GM20431 (cell line): ENCODE data around the gene HOXB4.

Experiments
- in situ Hi-C: fragments of 300-500 bp; cut with MseI, MboI; formaldehyde crosslinking; loops from one replicate; pipeline ENCODE4 v1.15.0; 2020; ENCODE audit warnings: low sequenced_read_pairs; ENCODE audit not compliant: unreplicated experiment

The HOXB4 gene

DNA sequence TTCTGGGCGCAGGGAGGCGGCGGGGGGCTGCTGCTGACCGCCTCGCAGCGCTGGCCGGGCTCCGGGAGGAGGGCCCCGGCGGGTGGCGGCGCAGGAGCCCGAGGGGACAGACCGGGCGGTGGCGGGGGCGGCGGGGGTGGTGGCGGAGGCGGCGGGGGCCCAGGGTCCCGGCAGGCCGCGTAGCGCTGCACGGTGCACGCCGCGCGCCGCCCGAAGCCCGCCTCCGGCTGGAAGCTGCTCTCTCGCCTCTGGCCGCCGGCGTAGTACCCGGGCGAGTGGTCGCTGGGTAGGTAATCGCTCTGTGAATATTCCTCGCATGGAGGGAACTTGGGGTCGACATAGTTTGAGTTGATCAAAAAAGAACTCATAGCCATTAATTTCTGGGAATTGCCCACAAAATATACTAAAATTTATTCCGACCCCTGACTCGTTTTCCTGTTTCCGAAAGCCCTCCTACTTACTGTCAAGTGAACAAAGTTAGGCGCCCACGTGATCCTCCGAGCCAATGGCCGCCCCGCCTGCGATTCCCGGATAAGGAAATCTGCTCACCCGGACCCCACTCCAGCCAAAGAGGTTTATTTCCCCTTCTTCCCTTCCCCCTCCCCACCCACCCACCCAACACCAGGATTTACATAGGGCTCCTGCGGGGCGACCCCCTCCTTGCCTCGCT is at the start of gene HOXB4:
HOXB4 (minus strand) TSS at position 405 of the 670 bp plus-strand sequence; CDS start at position 374, 31 bp downstream.
- in situ Hi-C loops, result no loop called here

- in situ Hi-C loops, result no loop called here
Observed at GRCh38 chr17:48627118-48627597, 49.0 kb upstream of the HOXB4 start.

- in situ Hi-C loops, result no loop called here
Observed at GRCh38 chr17:48626245-48627117, 48.3 kb upstream of the HOXB4 start, which contains the start of gene HOXB9. HOXB9 (minus strand) TSS chr17:48626358; CDS start chr17:48626269, 89 bp downstream.

DNA sequence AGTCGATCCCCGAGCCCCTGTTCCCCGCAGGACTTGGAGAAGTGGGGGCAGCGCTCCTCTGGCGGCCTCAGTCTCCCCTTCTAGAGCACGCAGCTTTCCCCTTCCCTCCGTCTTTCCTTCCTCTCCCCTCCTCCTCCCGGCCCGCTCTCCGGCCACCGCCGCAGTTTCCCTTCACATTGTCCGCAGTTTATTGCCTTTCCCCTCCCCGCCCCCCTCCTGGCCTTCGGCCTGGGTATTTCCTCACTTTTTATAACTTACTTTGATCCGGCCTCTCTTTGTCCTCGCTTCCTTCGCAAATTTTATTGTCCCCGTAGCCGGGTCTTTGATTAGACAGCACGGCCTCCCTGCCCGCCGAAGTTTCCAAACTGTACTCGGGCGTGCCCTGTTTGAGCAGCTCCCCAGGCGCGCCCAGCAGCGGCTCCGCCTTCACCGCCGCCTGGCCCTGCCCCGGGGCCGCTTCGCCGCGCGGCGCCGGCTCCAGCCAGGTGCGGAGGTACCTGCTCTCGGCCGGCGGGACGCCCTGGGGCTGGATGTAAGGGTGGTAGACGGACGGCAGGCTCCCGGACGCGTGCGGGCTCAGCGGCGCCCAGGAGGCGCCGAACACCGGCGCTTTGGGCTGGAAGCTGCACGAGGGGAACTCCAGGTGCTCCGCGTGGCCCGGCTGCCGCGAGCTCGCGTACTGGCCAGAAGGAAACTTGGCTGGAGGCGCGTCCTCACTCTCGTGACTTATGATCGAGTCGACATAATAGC is 47.5 kb upstream of the HOXB4 start:
- in situ Hi-C loops, result no loop called here

DNA sequence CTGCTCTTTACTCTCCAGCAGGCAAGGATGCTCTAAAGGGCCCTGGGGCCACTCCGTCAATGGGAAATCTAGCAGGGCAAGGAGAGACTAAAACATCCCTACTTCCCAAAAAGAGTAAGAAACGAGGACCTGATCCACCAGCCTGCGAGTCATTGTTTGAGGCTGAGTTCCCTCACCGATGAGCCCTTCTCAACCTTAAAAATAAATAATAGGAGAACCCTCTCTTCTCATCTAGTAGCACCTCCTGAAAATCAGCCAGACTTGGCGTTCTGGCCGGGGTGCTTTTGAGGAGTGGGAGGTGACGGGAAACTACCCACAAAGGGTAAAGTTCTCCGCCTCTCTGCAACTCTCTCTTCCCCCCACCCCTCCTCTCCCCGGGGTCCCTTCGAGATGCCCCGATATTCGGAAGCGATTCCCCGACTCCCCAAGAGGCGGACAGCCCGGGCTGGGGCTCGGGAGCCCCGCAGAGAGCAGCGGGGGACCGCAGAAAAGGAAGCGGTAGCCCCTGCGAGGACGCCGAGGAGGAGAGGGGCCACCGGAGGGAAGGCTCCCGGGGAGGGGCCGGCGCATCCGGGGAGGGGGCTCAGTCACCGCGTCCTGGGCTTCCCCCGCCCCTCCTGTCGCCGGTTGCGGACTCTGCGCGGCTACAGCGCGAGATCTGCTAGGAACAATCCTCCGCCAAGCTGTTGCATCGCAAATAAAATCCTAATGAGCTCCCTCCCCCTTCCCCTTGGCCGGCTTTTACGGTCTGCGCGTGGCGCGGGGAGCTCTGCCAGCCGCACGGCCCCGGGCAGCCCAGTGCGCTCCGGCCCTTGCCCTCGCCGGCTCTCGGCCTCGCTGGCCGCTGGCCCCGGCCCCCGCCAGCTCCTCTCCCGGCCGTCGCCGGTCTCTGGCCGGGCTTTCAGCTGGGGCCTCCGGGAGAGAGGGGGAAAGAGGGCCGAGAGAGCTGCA is 46.7 kb upstream of the HOXB4 start:
- in situ Hi-C loops, result no loop called here

DNA sequence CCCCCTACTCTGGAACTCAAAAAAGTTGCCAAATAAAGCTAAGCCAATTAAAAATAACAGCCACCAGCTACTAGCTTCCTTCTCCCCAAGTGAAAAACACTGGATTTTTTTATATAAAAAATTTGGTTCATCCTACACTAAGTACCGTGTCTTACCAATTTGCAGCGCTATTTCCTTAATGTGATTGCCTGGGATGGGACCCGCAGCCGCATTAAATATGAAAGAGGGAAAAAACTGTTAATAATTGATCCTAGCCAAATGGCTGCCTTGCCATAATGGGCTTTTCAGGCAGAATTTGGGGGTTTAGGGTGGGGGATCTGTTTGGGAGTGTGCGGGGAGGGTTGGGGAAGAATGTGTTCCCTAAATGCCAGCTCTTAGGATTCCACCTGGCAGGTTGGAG is 46.0 kb upstream of the HOXB4 start:
- in situ Hi-C loops, result no loop called here

DNA sequence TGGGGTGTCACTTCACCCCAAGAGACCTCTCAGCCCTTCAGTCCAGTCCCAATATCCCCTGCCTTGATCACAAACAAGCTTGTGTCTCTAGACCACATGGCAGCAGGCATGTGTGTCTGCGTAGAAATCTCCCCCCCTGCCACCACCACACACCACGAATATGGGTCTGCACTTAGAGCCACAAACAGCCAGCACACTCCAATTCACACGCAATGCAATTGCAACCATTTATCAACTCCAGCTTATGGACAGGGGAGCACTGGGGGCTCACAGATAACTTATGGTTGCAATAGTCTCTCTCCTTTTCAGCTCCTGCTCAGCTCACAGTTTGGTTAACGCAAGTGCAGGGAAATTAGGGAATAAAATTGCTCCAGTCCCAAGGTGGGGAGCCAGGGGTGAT is 45.4 kb upstream of the HOXB4 start:
- in situ Hi-C loops, result no loop called here

GRCh38 chr17:48622857-48623256 is 44.7 kb upstream of the HOXB4 start:
- in situ Hi-C loops, result no loop called here

DNA sequence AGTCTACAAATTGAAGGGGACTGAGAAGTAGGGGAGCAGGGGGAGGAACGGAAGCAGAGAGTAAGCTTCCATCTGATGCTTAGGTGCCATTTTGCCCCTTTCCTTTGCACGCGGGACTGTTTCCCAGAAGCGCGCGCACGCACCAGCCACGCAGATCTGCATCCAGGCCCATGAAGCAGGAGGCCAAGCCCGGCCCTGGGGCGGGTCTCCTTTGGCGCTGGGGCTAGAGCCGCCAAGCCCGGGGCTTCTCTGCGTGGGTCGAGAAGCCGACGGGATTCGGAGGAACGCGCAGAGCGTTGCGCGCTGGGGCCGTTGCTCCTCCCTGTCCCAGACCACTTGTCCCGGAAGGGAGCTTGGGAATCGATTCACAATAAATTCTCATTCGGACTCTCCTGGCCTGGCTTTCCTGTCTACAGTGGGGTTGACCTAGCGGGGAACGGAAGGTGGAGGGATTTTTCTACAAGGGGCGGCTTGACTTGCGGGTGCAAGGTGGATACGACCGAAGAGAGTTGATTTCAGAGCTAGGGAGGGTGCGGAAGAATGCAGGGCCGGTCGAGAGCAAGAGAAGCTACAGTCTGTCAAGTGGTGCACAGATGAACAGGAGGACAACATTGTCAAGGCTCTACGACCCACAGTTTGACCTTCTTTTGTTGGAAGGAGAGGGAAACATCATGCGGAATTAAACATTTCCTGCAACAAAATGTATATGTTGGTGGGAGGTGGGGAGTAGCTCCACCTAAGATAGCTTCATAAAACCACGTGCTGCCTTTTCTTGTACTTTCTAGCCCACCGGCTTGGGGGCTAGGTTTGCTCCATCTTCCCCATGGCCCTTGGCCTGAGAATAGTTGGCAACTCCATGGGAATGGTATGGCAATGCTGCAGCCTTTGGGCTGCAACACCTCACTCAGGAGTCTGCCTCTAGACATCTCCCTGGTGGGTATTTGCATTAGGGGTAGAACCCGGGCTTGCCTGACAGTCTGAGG is 43.6 kb upstream of the HOXB4 start:
- in situ Hi-C loops, result no loop called here

- in situ Hi-C loops, result no loop called here
Observed at GRCh38 chr17:48620461-48621139, 42.5 kb upstream of the HOXB4 start.

GRCh38 chr17:48619826-48620449 is 41.8 kb upstream of the HOXB4 start:
- in situ Hi-C loops, result no loop called here

DNA sequence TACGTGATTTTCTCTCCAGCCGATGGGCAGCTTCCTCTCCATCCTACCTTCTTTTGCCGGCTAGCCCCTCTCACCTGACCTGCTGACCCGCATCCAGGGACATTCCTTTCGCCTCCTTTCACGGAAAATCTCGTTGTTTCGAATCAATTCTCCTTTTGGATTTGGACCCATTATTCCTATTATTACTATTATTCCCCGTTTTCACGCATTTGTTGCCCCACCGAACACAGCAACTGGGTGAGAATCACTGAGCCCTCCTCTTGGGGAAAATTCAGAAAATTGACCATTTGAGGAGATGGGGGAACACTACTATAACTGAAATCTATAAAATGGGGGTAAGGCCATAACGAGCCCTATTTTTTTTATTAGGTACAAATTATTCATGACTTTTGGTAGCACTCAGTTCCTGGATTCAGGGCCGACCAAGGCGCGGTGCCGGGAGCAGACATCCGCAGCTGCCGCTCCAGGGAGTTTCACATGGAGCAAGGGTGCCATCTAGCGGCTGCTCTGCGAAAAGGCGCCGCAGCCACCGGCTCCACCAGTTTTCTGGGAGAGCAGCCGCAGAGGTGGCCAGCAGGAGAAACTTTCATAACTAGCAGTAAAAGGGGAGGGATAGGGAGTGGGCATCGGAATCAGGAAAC is 40.2 kb upstream of the HOXB4 start:
- in situ Hi-C loops, result no loop called here

DNA sequence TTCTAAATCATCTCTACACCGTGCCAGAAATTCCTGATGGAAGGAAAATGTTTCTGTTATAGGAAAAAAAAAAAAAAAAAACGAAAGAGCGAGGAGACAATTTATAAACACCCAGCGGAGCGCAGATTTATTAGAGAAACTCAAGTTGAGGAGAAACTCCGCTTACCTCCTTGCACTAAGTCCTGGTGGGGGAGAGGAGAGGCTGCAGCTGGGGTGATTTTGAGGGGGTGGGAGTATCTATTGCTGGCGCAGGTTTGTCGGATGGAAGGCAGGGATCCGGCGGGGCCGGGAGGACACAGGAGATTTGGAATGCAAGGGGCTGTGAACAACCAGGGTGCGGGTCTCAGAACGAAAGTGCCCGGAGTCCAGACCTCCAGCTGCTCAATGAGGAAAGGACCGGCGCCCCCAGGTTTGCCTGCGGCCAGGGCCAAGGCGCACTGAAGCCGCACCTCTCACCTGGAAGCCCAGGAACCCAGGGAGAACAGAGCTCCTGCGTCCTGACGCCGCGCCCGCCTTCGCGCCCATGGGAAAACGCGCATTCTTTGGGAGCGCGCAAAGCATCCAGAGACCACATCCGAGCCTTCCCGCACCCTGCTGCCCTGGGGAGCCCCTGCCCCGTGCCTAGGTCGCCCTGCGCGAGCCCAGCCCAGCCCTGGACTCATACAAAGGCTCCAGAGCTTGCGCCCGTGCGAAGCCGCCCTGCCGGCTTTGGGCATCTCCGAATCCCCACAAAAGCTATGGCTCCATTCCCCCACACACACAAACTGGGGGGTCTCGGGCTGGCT is 39.5 kb upstream of the HOXB4 start:
- in situ Hi-C loops, result no loop called here

DNA sequence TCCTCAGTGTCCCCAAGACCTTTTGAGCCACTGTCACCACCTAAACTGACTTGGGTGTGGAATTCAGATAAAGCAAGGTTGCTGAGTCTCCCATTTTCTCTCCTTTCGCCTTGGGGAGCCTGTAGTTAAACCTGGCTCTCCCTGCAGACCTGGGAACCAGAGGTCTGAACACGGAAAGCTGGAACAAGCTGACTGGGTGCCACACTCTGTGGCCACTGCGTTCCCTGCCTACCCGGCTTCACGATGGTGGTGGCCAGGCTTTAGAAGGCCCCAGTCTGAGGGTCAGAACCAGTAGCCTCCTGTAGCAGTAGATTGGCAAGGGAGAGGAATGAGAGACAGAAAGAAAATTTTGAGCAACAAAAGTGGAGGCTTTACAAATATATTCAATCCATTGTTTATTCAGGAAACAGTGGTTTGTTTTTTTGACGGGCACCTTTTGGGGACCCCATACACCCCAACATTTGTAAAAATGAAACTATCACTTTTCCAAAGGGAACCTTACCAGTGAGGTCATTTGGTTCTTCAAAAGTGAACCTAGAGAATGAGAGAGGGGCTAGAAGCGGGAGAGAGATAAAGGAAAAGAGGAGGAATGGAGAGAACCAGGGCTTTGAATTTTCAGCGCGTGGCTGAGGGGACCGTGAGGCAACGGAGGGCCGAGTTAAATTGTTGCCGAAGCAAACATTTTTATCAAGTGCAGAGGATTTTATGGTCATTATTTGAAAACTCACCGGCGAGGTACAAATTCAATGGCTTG is 38.7 kb upstream of the HOXB4 start:
- in situ Hi-C loops, result no loop called here

DNA sequence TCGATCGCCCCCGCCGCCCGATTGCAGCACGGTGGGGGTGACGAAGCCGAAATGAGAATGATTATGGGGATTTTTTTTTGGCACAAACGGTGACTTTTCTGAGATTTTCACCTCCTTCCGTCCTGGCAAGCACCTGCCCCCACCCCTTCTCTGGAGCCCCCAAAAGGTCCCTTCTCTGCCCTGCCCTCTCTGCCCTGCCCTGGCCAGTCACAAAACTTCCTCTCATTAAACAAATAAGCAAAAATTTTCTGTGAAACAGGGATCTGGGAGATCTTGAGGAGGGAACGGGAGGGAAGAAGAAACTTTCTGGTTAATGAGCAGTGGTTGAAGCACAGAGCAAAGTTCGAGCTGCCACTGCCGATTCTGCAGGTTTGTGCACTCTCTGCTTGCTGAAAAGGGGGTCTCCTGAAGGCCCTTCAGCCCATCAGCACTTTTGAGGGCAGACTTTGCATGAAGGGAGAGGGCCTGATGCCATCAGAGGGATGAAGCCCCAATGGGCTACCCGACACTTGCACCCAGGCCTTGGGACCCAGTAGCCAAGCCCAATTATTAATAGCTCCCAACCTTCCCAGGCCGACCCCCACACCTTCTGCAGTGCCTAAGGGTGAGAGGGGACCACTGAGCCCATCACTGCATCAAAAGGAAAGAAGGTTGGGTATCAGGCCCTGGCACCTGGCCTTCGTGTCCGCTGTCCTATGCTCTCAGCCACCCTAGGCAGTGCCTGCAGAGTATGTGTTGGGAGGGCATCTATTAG is 38.0 kb upstream of the HOXB4 start:
- in situ Hi-C loops, result no loop called here
